Activated T-cell treated with anti-CD3 and anti-CD28 coated beads, Interleukin-2, amount 50 U/mL, for 4 hours (primary cell): ENCODE measurements around the gene LMX1B. TPM values are rescaled to one million over a fixed set of nuclear protein-coding genes. Genes with fewer than 3 reads are reported as not detected.

Experiments used
- ATAC-seq, 2 donors: fragments of 200-7000 bp; cut with Tn5 transposase; one replicate each; pipeline ENCODE4 v1.10.0; 2021
- DNase-seq: peaks from one replicate; pipeline ENCODE4 v3.0.0-alpha.2; 2020
- H3K27me3 Mint-ChIP-seq: one replicate; pipeline ENCODE4 v1.8.0; 2021; ENCODE audit warnings: low read depth, mixed read lengths
- H3K36me3 Mint-ChIP-seq: one replicate; pipeline ENCODE4 v1.8.0; 2022; ENCODE audit warnings: mixed read lengths; ENCODE audit not compliant: insufficient read depth
- H3K4me1 Mint-ChIP-seq: one replicate; pipeline ENCODE4 v1.8.0; 2021; ENCODE audit warnings: low read depth, mixed read lengths
- H3K4me3 Mint-ChIP-seq: one replicate; pipeline ENCODE4 v1.8.0; 2021; ENCODE audit warnings: mild to moderate bottlenecking, moderate library complexity, mixed read lengths
- H3K9me3 Mint-ChIP-seq: one replicate; pipeline ENCODE4 v1.8.0; 2021; ENCODE audit warnings: mixed read lengths
- total RNA-seq, 3 donors: library from RNA; stranded (reverse); gene quantifications; one replicate each; pipeline ENCODE4 v1.2.1, GENCODE V29; 2021

The LMX1B gene
- total RNA-seq, 3 donors from 2014 or later: not detected

DNA sequence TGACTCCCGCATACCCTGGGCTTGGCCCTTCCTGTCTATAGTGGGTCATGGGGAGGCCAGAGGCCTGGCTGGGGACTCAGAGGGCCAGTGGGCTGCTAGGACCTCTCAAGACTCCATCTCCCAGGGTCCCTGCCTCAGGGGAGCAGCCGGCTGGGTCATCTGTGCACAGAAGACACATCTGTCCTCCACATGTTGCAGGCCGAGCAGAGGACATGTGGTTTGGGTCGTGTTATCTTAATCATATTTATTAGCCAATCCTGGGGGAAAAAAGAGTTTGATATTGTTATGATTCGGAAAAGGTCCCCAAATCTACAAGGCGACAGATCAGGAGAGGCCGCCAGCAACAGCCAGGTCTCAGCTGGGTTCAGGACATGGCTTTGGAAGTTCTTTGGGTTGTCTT, 14.4 kb downstream of the LMX1B start:
- H3K27me3 Mint-ChIP-seq: peaks cover 83% of the 10 kb centered on the region
- H3K36me3 Mint-ChIP-seq: no peaks in the 10 kb centered on the region
- DNase-seq (no peak), ATAC-seq (no peak)
- H3K4me3 Mint-ChIP-seq: no peak overlapping the region
- H3K4me1 Mint-ChIP-seq: peaks cover 10% of the 10 kb centered on the region
- no peaks in the 10 kb centered on the region for H3K9me3 Mint-ChIP-seq

DNA sequence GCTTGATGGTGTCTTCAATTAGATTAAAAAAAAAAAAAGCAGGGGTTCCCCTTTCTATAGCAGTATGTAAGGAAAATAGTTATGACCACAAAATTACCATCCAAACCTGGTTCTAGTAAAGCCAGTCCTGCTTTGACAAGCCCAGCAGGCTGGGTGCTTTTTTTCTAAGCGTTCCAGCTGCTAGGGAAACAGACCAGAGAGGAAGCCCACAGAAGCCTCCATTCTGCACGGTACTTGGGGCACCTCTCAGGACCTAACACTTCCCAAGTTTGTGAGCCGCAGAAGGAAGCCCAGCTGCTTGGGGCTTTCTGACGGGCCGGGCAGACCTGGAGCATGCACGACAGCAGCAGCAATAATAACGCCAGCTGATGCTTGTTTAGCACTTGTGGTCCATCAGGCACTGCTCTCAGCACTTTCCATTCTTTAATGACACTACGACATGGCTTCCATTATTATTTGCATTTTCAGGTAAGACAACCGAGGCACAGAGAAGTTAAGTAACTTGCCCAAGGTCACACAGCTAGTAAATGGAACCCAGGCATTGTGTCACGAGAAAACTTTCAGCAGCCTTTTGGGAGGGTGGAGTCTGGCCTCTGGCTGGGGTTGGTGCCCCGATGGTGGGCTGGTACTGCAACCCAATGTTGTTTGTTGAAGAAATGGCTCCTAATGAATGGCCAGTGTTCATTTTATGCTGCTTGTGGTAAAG, 15.4 kb downstream of the LMX1B start:
- no peak overlapping the region for H3K4me3 Mint-ChIP-seq
- no peak for ATAC-seq
- peaks cover 10% of the 10 kb centered on the region for H3K4me1 Mint-ChIP-seq
- H3K9me3 Mint-ChIP-seq: no peaks in the 10 kb centered on the region
- no peaks in the 10 kb centered on the region for H3K36me3 Mint-ChIP-seq
- peaks cover 86% of the 10 kb centered on the region for H3K27me3 Mint-ChIP-seq
- DNase-seq: no peak

DNA sequence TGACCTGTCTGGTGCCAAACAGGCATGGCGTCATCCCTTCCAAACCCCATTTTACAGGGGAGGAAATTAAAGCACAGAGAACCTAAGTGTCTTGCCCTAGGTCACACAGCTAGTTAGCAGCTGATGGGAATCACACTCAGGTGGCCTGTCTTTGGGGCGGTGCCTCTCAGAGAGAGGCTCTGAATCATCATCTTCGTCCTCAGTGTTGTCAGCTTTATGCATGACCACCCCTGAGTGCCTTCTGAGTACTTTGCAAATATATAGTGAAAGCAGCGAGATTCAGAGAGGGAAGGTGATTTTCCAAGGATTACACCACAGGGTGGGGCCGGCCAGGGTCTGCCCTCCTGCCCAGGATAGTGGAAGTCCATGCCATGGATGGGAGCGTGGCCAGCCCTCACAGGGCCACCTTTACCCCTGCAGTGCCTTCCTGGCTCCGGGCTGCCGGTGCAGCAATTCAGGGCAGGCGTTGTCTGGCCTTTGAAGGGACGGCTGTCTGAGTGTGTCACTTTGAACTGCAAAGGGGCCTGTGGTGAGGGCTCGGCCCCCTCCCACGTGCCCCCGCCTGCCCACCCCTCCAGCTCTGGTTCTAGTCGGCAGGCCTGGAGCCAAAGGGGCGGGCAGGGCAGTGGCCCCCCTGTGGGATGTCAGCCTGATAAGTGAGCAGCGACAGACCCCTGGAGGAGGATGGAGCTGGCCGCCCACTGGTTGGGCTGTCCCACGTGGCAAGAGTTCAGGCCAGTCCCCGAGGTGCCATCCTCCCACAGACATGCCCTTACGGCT, 16.9 kb downstream of the LMX1B start:
- DNase-seq: no peak
- Mint-ChIP-seq H3K9me3 (no peaks in the 10 kb centered on the region), H3K27me3 (peaks cover 77% of the 10 kb centered on the region), H3K4me1 (peaks cover 6% of the 10 kb centered on the region), H3K36me3 (no peaks in the 10 kb centered on the region), H3K4me3 (no peak overlapping the region)
- no peak for ATAC-seq

DNA sequence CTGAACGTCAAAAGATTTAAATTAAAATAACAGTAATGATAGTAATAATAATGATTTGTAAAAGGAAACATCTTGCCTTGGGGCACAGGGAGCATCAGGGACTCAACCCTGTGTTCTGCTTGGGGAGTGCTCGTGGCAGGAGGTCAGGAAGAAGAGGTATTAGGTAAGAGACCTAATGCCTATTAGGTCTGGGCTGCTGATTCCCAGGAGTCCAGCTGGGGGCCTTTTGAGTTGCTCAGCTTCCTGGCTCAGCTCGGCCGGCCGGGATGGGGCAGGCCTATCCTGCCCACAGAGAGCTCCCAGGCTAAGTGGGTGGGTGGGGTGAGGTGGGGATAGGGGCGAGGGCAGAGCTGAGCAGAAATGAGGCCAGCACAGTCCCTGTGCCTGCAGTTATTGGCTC, 17.5 kb downstream of the LMX1B start:
- H3K36me3 Mint-ChIP-seq: no peaks in the 10 kb centered on the region
- H3K4me1 Mint-ChIP-seq: peaks cover 3% of the 10 kb centered on the region
- no peaks in the 10 kb centered on the region for H3K9me3 Mint-ChIP-seq
- DNase-seq (no peak), ATAC-seq (no peak)
- no peak overlapping the region for H3K4me3 Mint-ChIP-seq
- H3K27me3 Mint-ChIP-seq: peaks cover 74% of the 10 kb centered on the region

DNA sequence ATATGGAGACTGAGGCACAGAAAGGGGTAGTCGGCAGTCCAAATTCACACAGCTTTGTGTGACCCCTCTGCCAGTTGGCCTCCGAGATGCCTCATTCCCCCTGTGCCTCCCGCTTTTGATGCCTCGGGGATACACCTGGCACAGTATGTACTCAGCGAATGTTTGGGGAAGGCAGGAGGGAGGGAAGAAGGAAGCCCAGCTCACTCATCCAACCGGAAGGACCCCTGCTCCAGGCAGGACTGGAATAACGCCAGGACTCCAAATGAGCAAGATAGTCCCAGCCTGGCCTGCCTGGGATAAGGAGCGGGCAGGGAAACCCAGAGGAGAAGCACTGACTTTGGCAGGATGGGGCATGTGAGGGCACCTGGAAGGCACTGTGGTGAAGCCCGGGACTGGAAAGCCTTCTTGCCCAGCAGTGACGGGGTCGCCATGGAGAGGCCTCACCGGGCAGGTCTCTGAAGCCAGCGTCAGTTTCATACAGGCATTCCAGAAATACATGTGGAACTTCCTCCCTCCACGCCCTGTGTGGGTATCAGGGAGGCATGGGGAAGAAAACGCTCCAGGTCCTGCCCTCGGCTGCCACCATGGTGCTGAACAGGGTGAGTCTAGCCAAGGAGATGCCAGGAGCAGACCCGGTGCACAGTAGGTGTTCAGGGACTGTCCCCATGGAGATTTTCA, 20.3 kb downstream of the LMX1B start:
- Mint-ChIP-seq H3K4me3 (no peak overlapping the region), H3K9me3 (no peaks in the 10 kb centered on the region), H3K4me1 (peaks cover 10% of the 10 kb centered on the region), H3K36me3 (no peaks in the 10 kb centered on the region), H3K27me3 (peaks cover 67% of the 10 kb centered on the region)
- no peak for DNase-seq
- no peak for ATAC-seq

DNA sequence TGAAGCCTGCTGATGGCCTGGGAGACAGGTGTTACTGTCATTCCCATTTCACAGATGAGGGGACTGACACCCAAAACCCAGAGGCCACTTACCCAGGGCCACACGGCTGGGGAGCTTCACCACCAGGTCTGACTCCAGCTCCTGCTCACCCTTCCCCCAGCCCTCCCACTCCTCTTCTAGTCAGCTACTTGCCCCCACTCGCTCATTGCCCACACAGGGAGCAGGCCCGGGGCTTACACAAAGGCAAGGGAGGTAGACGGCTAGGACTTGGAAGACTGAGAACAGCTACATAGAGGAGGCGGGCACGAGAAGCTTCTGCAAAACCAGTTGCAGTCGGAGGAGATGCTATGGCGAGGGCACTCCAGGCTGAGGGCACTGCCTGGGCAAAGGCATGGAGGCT, 21.3 kb downstream of the LMX1B start:
- Mint-ChIP-seq H3K27me3 (peaks cover 66% of the 10 kb centered on the region), H3K4me1 (peaks cover 10% of the 10 kb centered on the region), H3K9me3 (no peaks in the 10 kb centered on the region), H3K36me3 (no peaks in the 10 kb centered on the region), H3K4me3 (no peak overlapping the region)
- ATAC-seq: no peak
- DNase-seq: no peak

GRCh38 chr9:126635661-126636439, 22.1 kb downstream of the LMX1B start:
- Mint-ChIP-seq H3K4me3 (no peak overlapping the region), H3K4me1 (peaks cover 10% of the 10 kb centered on the region), H3K9me3 (no peaks in the 10 kb centered on the region), H3K36me3 (no peaks in the 10 kb centered on the region), H3K27me3 (peaks cover 69% of the 10 kb centered on the region)
- no peak for ATAC-seq
- no peak for DNase-seq

- Mint-ChIP-seq H3K4me1 (peaks cover 10% of the 10 kb centered on the region), H3K36me3 (no peaks in the 10 kb centered on the region), H3K27me3 (peaks cover 70% of the 10 kb centered on the region), H3K9me3 (no peaks in the 10 kb centered on the region), H3K4me3 (no peak overlapping the region)
- ATAC-seq: peak in 1 of 2 donors; percentile 29
- no peak for DNase-seq
Observed at GRCh38 chr9:126636983-126637798, 23.5 kb downstream of the LMX1B start.

- Mint-ChIP-seq H3K4me1 (peaks cover 10% of the 10 kb centered on the region), H3K27me3 (peaks cover 68% of the 10 kb centered on the region), H3K36me3 (no peaks in the 10 kb centered on the region), H3K4me3 (no peak overlapping the region), H3K9me3 (no peaks in the 10 kb centered on the region)
- ATAC-seq (no peak), DNase-seq (no peak)
Observed at GRCh38 chr9:126638571-126639132, 24.9 kb downstream of the LMX1B start.

DNA sequence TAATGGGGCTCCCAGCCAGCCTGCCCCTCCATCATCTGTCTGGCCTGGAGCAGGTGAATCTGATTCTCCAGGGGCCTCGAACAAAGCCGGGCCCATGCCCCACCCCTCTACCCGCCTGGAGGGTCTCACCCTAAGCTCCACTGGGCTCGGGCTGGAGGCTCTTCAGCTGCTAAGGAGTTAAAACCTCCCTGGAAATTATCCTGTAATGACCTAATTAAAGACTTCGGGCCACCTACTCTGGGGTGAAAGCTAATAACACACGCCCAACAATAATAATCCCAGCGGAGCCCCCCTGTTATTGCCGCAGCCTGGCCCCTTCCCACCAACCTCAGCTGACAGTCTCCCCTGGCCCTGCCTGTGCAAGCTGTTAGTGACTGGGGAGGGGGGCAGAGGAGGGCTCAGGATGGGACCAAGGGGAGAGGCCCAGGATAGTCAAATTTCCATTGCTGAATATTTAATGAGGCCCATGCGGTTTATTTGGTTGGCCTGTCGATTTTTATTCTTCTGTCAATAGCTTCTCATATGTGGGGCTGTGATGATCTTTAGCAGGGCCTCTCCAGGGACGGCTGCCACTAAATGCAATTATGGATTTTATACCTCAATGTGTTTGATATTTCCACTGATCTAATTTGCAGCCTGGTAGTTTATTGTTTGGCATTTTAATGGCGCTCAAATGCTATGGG, 25.7 kb downstream of the LMX1B start:
- Mint-ChIP-seq H3K4me1 (peaks cover 10% of the 10 kb centered on the region), H3K27me3 (peaks cover 69% of the 10 kb centered on the region), H3K36me3 (no peaks in the 10 kb centered on the region), H3K4me3 (no peak overlapping the region), H3K9me3 (no peaks in the 10 kb centered on the region)
- no peak for ATAC-seq
- no peak for DNase-seq

GRCh38 chr9:126641118-126641851, 27.6 kb downstream of the LMX1B start:
- H3K9me3 Mint-ChIP-seq: no peaks in the 10 kb centered on the region
- peaks cover 79% of the 10 kb centered on the region for H3K27me3 Mint-ChIP-seq
- H3K36me3 Mint-ChIP-seq: no peaks in the 10 kb centered on the region
- ATAC-seq (no peak), DNase-seq (no peak)
- H3K4me1 Mint-ChIP-seq: peaks cover 10% of the 10 kb centered on the region
- H3K4me3 Mint-ChIP-seq: no peak overlapping the region

- Mint-ChIP-seq H3K9me3 (no peaks in the 10 kb centered on the region), H3K27me3 (peaks cover 72% of the 10 kb centered on the region), H3K4me1 (peaks cover 3% of the 10 kb centered on the region), H3K36me3 (no peaks in the 10 kb centered on the region), H3K4me3 (no peak overlapping the region)
- no peak for DNase-seq
- no peak for ATAC-seq
Observed at GRCh38 chr9:126642010-126642744, 28.4 kb downstream of the LMX1B start.
